ENCODE data around the gene VWA3B.
"Not testable (repeated sequence)": the region's sequence is repeated elsewhere in the genome, so short reads cannot be mapped to it uniquely, and the experiment has no call there.

The VWA3B gene

GRCh38 chr2:98086491-98087446 lies at the start of gene VWA3B:
Gene VWA3B (plus strand): TSS chr2:98087167. CDS start chr2:98093093, 5,926 bp downstream.
- DNase-seq (ENCODE audit: low spot score), result peak; percentile 63

- no peak for DNase-seq (ENCODE audit: low spot score)
These were observed 49.8 kb upstream of the VWA3B start for GRCh38 chr2:98037206-98037605.

DNA sequence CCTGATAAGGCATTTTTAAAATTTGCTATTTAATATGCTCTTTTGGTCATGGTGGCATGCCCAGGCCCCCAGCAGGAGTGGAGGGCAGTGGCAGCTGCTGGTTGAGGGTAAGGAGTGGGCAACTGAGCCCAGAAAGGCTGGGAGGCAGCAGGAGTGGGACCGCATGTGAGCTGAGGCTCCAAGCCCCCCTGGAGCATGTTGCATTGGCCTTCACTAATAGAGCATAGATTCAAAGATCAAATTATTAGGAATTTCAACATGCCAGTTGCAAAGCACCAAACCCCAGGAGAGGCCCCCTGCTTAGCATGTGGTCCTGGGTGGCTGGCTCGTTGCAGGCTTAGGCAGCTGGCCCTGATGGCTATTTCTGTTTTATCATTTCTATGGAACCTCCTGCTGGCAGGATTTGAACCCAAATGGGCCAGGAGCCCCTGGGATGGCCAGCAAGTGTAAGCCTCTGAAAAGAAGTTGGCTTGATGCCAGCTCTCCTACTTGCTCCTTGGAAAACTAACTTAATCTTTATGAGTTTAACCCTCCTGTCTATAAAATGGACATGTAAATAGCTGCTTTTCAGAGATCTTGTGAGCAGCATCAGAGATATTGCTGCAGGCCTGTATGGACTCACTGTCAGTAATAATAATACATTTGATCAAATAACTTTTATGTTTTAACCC lies 49.2 kb upstream of the VWA3B start:
- no peak for DNase-seq (ENCODE audit: low spot score)

DNA sequence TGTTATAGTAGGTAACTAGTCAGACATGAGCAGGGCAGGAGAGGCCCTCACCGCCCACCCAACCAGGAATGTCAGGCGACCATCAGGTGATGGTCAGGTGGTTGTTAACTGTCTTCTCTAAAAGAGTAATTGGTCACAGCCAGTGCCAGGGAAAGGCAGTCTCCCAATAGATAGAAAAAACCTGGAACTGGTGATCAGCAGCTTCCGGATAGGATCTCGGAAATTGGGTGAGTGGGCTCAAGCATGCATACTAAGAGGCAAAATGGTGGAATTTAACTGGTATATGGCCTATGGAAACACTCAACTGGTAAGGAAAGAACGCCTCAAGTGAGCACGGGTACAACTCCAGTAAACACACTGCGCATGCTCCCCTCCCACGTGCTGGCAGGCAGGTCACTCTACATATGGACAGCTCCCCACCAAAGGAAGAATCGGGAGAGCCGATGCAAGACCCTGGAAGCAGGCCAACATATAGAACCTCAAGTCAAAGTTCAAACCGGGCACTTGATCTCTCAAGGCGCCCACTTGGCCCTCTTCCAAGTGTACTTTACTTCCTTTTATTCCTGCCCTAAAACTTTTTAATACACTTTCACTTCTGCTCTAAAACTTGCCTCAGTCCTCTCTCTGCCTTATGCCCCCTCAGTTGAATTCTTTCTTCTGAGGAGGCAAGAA lies 47.7 kb upstream of the VWA3B start:
- DNase-seq (ENCODE audit: low spot score), result no peak

- DNase-seq (ENCODE audit: low spot score), result no peak
These were observed 46.5 kb upstream of the VWA3B start for GRCh38 chr2:98040331-98040939.

GRCh38 chr2:98043101-98043500 lies 43.9 kb upstream of the VWA3B start:
- DNase-seq (ENCODE audit: low spot score), result no peak

- not testable (repeated sequence) for DNase-seq (ENCODE audit: low spot score)
These were observed 42.2 kb upstream of the VWA3B start for GRCh38 chr2:98044730-98045129.

GRCh38 chr2:98050070-98050469 lies 36.9 kb upstream of the VWA3B start:
- no peak for DNase-seq (ENCODE audit: low spot score)

GRCh38 chr2:98058191-98058975 lies 28.6 kb upstream of the VWA3B start:
- DNase-seq (ENCODE audit: low spot score), result no peak

GRCh38 chr2:98060277-98060676 lies 26.7 kb upstream of the VWA3B start:
- no peak for DNase-seq (ENCODE audit: low spot score)

DNA sequence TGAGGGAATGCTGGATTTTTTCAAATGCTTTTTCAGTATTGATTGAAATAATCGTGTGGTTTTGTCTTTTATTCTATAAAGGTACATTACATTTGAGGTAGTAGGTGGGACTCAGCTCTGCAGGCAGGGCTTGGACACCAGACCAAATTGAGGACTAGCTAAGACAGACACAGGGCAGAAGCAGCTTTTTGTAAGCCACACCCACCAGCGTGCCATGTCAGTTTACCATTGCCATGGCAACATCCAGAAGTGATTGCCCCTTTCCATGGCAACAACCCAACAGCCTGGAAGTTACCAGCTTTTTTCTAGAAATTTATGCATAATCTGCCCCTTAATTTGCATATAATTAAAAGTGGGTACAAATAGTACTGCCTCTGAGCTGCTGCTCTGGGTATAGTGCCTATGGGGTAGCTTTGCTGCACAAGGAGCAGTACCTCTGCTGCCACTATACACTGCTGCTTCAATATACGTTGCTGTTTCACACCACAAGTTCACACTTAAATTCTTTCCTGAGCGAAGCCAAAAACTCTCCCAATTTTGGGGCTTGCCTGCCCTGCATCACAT lies 23.6 kb upstream of the VWA3B start:
- no peak for DNase-seq (ENCODE audit: low spot score)

- DNase-seq (ENCODE audit: low spot score), result no peak
These were observed 21.2 kb upstream of the VWA3B start for GRCh38 chr2:98065808-98066207.

GRCh38 chr2:98067160-98067559 lies 19.8 kb upstream of the VWA3B start:
- no peak for DNase-seq (ENCODE audit: low spot score)

DNA sequence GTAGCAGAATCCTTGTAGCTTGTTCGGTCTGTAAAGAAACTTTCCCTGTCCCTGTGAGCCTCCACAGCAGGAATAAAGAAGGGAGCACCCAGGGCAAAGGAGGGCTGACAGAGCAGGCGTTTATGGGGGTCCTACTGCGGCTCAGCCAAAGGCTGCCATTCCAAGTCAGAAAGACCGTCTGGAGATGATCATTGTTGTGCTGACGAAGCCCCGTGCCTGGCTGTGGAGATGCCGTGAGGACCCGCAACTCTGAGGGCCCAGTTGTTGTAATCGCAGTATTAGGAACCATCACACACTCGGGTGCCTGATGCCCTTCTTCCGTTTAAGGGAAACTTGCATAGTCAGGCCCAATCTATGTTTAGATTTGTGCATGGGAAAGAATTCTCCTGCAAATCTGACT lies 16.9 kb upstream of the VWA3B start:
- DNase-seq (ENCODE audit: low spot score), result no peak

DNA sequence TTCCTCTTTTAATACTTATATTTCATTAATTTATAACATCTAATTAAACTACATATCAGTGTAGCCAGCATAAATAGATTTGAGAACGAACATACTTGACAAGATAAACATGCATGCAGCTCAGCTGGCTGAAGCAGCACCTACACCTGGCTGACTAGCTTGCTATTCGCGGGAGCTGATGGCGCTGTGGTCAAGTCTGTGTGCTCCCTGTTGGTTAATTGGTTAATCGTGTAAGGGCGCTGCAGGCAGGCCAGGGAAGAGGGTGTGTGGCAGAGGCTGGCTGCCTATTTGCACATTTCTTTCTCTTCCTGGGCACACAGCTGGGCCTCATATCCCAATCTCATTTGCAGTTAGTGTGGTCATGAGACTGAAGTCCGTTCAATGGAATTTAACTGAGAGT lies 14.5 kb upstream of the VWA3B start:
- DNase-seq (ENCODE audit: low spot score), result no peak

- DNase-seq (ENCODE audit: low spot score), result no peak
These were observed 8.3 kb upstream of the VWA3B start for GRCh38 chr2:98078701-98079100.

DNA sequence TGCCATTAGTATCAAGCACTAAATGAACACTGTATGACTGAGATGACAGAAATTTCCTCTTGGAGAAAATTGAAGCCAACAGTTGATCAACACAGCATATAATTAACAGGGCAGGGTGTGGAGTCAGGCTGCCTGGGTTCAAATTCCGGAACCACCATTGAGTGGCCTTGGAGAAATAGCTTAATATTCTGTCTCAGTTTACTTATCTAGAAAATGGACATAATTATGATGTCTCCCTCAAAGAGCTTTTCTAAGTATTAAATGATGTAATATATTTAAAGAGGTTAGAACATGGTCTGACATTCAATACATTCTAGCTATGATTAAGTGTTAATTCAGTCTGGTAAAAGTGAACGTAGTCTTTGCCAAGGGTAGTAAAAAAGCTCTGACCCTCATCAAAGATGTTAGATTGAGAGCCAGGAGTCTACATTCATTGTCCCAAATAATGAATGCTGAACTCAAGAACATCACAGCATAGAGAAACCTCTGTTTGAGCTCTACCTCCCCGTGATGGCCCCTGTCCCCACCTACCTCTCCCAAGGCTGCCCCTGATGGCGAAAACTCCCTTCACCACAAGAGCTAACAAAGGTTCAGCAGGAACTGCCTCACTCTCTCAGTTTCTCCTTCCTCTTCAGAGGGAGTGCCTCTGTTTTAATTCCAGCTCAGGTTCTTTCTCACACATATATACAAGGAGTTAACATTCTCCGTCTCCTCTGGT lies 2.7 kb upstream of the VWA3B start:
- no peak for DNase-seq (ENCODE audit: low spot score)

DNA sequence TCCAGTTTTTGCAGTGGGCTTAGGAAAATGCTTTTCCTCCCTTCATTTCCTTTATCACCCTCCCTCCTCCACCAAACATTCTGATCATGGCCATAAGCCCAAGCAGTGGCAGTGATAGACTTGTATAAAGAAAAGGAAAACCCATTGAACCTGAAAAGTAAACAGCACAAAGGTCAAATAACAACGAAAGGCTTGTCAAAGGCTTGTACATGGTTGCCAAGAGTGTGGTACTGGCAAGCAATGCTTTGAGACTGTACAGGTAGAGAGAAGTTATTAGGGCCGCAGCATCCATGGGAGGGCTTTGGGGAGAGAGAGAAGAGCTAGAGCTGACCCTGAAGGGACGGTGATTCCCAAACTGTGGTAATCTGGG lies 2.1 kb upstream of the VWA3B start:
- no peak for DNase-seq (ENCODE audit: low spot score)

DNA sequence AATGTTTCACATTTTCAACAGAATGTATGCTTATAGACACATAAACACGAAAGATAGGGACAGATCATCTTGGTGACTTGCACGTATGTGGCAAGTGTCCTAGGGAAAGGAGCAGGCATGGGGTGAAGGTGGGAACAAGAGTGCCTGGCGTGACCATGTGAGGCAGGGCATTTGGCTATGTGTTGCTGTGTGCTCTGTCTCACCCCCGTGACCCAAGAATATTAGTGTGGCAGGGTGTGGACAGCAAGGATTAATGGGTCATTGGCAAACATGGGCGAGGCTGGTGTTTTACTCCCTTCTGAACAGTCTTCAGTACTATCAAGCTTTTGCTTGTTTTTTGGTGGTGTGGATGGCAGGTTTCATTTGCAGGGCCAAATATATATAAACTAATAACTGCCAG lies 1.3 kb upstream of the VWA3B start:
- DNase-seq (ENCODE audit: low spot score), result no peak

DNA sequence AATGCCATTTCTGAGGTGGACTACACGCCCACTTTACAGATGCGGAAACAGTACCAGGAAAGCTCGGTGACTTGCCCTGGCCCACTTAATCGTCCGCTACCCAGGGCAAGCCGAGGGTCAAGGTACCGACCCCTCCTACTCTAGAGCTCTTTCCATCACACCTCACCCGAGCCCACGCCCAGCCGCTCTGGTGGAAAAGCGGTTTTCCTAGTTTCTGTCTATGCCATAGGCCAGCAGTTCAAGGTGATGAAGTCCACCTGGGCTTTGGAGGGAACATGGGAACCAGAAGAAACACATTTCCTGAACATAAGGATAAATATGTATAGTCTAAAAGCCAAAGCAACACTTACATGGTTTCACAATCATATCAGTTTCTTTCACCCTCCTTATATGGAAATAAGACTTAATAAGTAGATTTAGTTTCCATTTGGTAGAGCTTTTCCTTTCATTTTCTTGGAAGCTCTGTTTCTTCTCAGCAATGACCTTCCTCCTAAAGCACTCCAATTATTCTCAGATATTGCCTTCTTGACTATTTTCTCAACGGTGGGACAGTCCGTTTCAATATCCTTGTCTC lies 567 bp downstream of the VWA3B start:
- DNase-seq (ENCODE audit: low spot score), result no peak
